IMR-90 (cell line): ENCODE results near the gene NPR2. TPM values are rescaled to one million over a fixed set of nuclear protein-coding genes. Genes with fewer than 3 reads are reported as not detected.

Experiments
- ATAC-seq: fragments of 200-7000 bp; cut with Tn5 transposase; 2 replicates; pipeline ENCODE4 v1.9.1; 2020; ENCODE audit warnings: low read depth, mild to moderate bottlenecking, moderate library complexity
- BruUV-seq: library from RNA; stranded (reverse); fragments of 400-500 nt; replicated peaks from 2 replicates; lab custom pipeline; 2021; lab: Mats Ljungman, UMichigan
- CTCF ChIA-PET: fragments of 300-600 bp; formaldehyde crosslinking; extraction: SDS; loops from one replicate; lab custom pipeline; 2021; ENCODE audit warnings: antibody characterized with exemption; lab: Yijun Ruan, JAX
- POLR2A ChIA-PET: fragments of 300-600 bp; sonication (Branson Sonifier 250); formaldehyde crosslinking; loops from one replicate; lab custom pipeline; 2022; ENCODE audit warnings: antibody characterized with exemption; ENCODE audit not compliant: unreplicated experiment; lab: Charles Lee
- DNase-seq: peaks from one replicate; pipeline ENCODE4 v3.0.0; 2013
- H2AFZ ChIP-seq: replicated peaks from 2 replicates; pipeline ENCODE3; 2013; ENCODE audit warnings: low read length, mild to moderate bottlenecking; ENCODE audit not compliant: poor library complexity
- H2AK5ac ChIP-seq: 2 replicates; pipeline ENCODE4 v1.6.1; 2013; ENCODE audit warnings: low read depth, low read length, inconsistent platforms
- H2AK9ac ChIP-seq: replicated peaks from 2 replicates; pipeline ENCODE3; 2013; ENCODE audit warnings: mild to moderate bottlenecking, low read depth, low read length, moderate library complexity; ENCODE audit not compliant: poor library complexity
- H2BK120ac ChIP-seq: 2 replicates; pipeline ENCODE4 v1.6.1; 2013; ENCODE audit warnings: low read depth, low read length, inconsistent platforms
- H2BK15ac ChIP-seq: 3 replicates; pipeline ENCODE4 v1.6.1; 2013; ENCODE audit warnings: low read depth, low read length, inconsistent platforms
- H2BK20ac ChIP-seq: 2 replicates; pipeline ENCODE4 v1.6.1; 2013; ENCODE audit warnings: low read depth, mild to moderate bottlenecking, inconsistent platforms, low read length, moderate library complexity
- H2BK5ac ChIP-seq: 2 replicates; pipeline ENCODE4 v1.6.1; 2013; ENCODE audit warnings: mild to moderate bottlenecking, low read depth, low read length, inconsistent platforms; ENCODE audit not compliant: poor library complexity, severe bottlenecking
- H3K14ac ChIP-seq: replicated peaks from 2 replicates; pipeline ENCODE4 v1.6.1; 2013; ENCODE audit warnings: low read depth, low read length, inconsistent platforms
- H3K18ac ChIP-seq: 2 replicates; pipeline ENCODE4 v1.6.1; 2013; ENCODE audit warnings: low read depth, low read length, control low read depth
- H3K23ac ChIP-seq: 2 replicates; pipeline ENCODE4 v1.6.1; 2013; ENCODE audit warnings: low read depth, low read length, inconsistent platforms
- H3K27ac ChIP-seq: 2 replicates; pipeline ENCODE4 v1.5.1; 2013; ENCODE audit warnings: mild to moderate bottlenecking, control low read depth, low read length; ENCODE audit not compliant: insufficient read depth
- H3K27me3 ChIP-seq: 2 replicates; pipeline ENCODE4 v1.6.1; 2013; ENCODE audit warnings: low read length; ENCODE audit not compliant: control insufficient read depth, insufficient read depth
- H3K36me3 ChIP-seq: 2 replicates; pipeline ENCODE4 v1.6.1; 2013; ENCODE audit warnings: low read length, mixed read lengths; ENCODE audit not compliant: control insufficient read depth, insufficient read depth
- H3K4ac ChIP-seq: 2 replicates; pipeline ENCODE4 v1.6.1; 2013; ENCODE audit warnings: low read depth, low read length, inconsistent platforms
- H3K4me1 ChIP-seq: 2 replicates; pipeline ENCODE4 v1.6.1; 2013; ENCODE audit warnings: low read length, mixed read lengths; ENCODE audit not compliant: control insufficient read depth, insufficient read depth
- H3K4me2 ChIP-seq: 2 replicates; pipeline ENCODE4 v1.6.1; 2013; ENCODE audit warnings: low read depth, mild to moderate bottlenecking, control low read depth, low read length, moderate library complexity
- H3K4me3 ChIP-seq: 2 replicates; pipeline ENCODE4 v1.5.1; 2013; ENCODE audit warnings: low read depth, mild to moderate bottlenecking, control low read depth, low read length, moderate library complexity; ENCODE audit not compliant: insufficient read depth
- H3K56ac ChIP-seq: 2 replicates; pipeline ENCODE4 v1.6.1; 2013; ENCODE audit warnings: low read length, inconsistent platforms; ENCODE audit not compliant: insufficient read depth; ENCODE audit errors: extremely low read depth
- H3K79me1 ChIP-seq, 2 experiments: 2 replicates each; pipeline ENCODE4 v1.6.1; 2013; ENCODE audit warnings: low read length in 2 of 2, inconsistent platforms in 1 of 2, low read depth in 1 of 2
- H3K9ac ChIP-seq: 2 replicates; pipeline ENCODE4 v1.6.1; 2013; ENCODE audit warnings: low read depth, low read length, control low read depth
- H3K9me1 ChIP-seq: 2 replicates; pipeline ENCODE4 v1.6.1; 2013; ENCODE audit warnings: low read length, inconsistent platforms; ENCODE audit not compliant: insufficient read depth
- H3K9me3 ChIP-seq: 2 replicates; pipeline ENCODE4 v1.6.1; 2013; ENCODE audit warnings: low read length; ENCODE audit not compliant: control insufficient read depth, insufficient read depth
- H4K20me1 ChIP-seq: 2 replicates; pipeline ENCODE4 v1.6.1; 2013; ENCODE audit warnings: low read length, inconsistent platforms; ENCODE audit not compliant: insufficient read depth
- H4K5ac ChIP-seq: 2 replicates; pipeline ENCODE4 v1.6.1; 2013; ENCODE audit warnings: mild to moderate bottlenecking, low read depth, low read length, control low read depth
- H4K8ac ChIP-seq, 2 experiments: 2 replicates each; pipeline ENCODE4 v1.6.1; 2013; ENCODE audit warnings: low read depth in 2 of 2, low read length in 2 of 2, control low read depth in 1 of 2, inconsistent platforms in 1 of 2
- H4K91ac ChIP-seq: 2 replicates; pipeline ENCODE4 v1.6.1; 2013; ENCODE audit warnings: low read depth, low read length, inconsistent platforms; ENCODE audit not compliant: insufficient read depth
- BHLHE40 ChIP-seq: fragments of 150-350 bp; IDR thresholded peaks from 2 replicates; pipeline ENCODE4 v1.6.1; 2016; ENCODE audit warnings: mild to moderate bottlenecking, low read depth, low read length
- CEBPB ChIP-seq: IDR thresholded peaks from 2 replicates; pipeline ENCODE4 v1.6.1; 2012; ENCODE audit warnings: low read depth, low read length, improper control_type of control experiment
- CHD1 ChIP-seq: IDR thresholded peaks from 2 replicates; pipeline ENCODE4 v1.6.1; 2012; ENCODE audit warnings: low read depth, low read length, improper control_type of control experiment
- CTCF ChIP-seq: conservative IDR thresholded peaks from 2 replicates; pipeline ENCODE4 v1.5.1; 2012; ENCODE audit warnings: mild to moderate bottlenecking, low read depth, low read length, improper control_type of control experiment
- ELK1 ChIP-seq: fragments of 150-350 bp; IDR thresholded peaks from 2 replicates; pipeline ENCODE4 v1.6.1; 2016; ENCODE audit warnings: low read depth, mild to moderate bottlenecking, low read length, moderate library complexity, borderline replicate concordance
- FOS ChIP-seq: fragments of 150-350 bp; IDR thresholded peaks from 2 replicates; pipeline ENCODE4 v1.6.1; 2016; ENCODE audit warnings: low read depth, low read length
- MAFK ChIP-seq: IDR thresholded peaks from 2 replicates; pipeline ENCODE4 v1.6.1; 2012; ENCODE audit warnings: low read depth, low read length, improper control_type of control experiment
- MAZ ChIP-seq: IDR thresholded peaks from 2 replicates; pipeline ENCODE4 v1.6.1; 2012; ENCODE audit warnings: low read depth, mild to moderate bottlenecking, low read length, improper control_type of control experiment, moderate library complexity, borderline replicate concordance
- MXI1 ChIP-seq: IDR thresholded peaks from 2 replicates; pipeline ENCODE4 v1.6.1; 2012; ENCODE audit warnings: low read depth, mild to moderate bottlenecking, low read length, moderate library complexity, borderline replicate concordance
- NFE2L2 ChIP-seq: fragments of 150-350 bp; IDR thresholded peaks from 2 replicates; pipeline ENCODE4 v1.6.1; 2016; ENCODE audit warnings: low read depth, mild to moderate bottlenecking, low read length
- POLR2A ChIP-seq: IDR thresholded peaks from 2 replicates; pipeline ENCODE4 v1.6.1; 2012; ENCODE audit warnings: mild to moderate bottlenecking, low read depth, low read length
- RCOR1 ChIP-seq: IDR thresholded peaks from 2 replicates; pipeline ENCODE4 v1.6.1; 2012; ENCODE audit warnings: mild to moderate bottlenecking, low read length, improper control_type of control experiment; ENCODE audit not compliant: insufficient replicate concordance
- RFX5 ChIP-seq: IDR thresholded peaks from 2 replicates; pipeline ENCODE4 v1.8.0; 2012; ENCODE audit warnings: low read depth, mild to moderate bottlenecking, low read length, moderate library complexity
- SMC3 ChIP-seq: fragments of 150-350 bp; IDR thresholded peaks from 2 replicates; pipeline ENCODE4 v1.6.1; 2016; ENCODE audit warnings: low read depth, mild to moderate bottlenecking, antibody characterized with exemption, low read length, moderate library complexity
- WGBS, 2 experiments: methylation state at CpG; one replicate each; pipeline versions ENCODE4 v1.1.5 to v1.1.7; 2013; ENCODE audit warnings: missing lambda C conversion rate in 2 of 2; ENCODE audit not compliant: insufficient read length in 1 of 2; ENCODE audit errors: extremely low coverage in 2 of 2; 5-methylcytosine and 5-hydroxymethylcytosine counted together
- dilution Hi-C: fragments of 300-500 bp; cut with HindIII; formaldehyde crosslinking; loops from one replicate; pipeline ENCODE4 v1.14.3; 2018; ENCODE audit warnings: low sequenced_read_pairs; ENCODE audit not compliant: unreplicated experiment
- in situ Hi-C: fragments of 300-500 bp; cut with MboI; formaldehyde crosslinking; loops from 3 replicates; pipeline ENCODE4 v1.14.3; 2019; ENCODE audit warnings: low sequenced_read_pairs, inconsistent platforms, mixed read lengths
- intact Hi-C: fragments of 100-400 bp; cut with micrococcal nuclease; formaldehyde crosslinking; loops from 2 replicates; pipeline ENCODE4 v1.10.0; 2022
- polyA plus RNA-seq, 3 experiments: library from polyadenylated mRNA; depleted of rRNA; stranded (reverse); fragments of >200 nt; gene quantifications; 2 replicates each; pipeline ENCODE4 v1.2.3, GENCODE V29; 2012; ENCODE audit warnings: low replicate concordance in 1 of 3
- total RNA-seq: library from RNA; depleted of rRNA; stranded (reverse); fragments of >200 nt; gene quantifications from 2 replicates; pipeline ENCODE4 v1.2.3, GENCODE V29; 2012

NPR2 gene
- total and polyA plus RNA-seq, 2 of the 4 experiments (the other 2 are of a cell fraction), result 5.2 to 35.7 TPM

GRCh38 chr9:35814841-35815543, 23.6 kb downstream of the NPR2 start, which contains the start of gene HINT2:
HINT2 (minus strand) TSS chr9:35815042; CDS start chr9:35814979, 63 bp downstream.
- Histone ChIP-seq H2AK5ac (peak within 1 kb of the TSS; percentile 54), H3K9me3 (no peaks in the 10 kb centered on the region), H3K4me3 (peak within 1 kb of the TSS; percentile 76), H2BK20ac (no peak within 1 kb of the TSS), H3K9ac (peak within 1 kb of the TSS; percentile 77), H4K8ac (peak within 1 kb of the TSS; percentile 33 to 89), H3K56ac (peak within 1 kb of the TSS; percentile 69; the same call in 1 of the 2 replicates), H3K27ac (peak within 1 kb of the TSS; percentile 83), H3K4me1 (no peaks in the 10 kb centered on the region; the same call in 1 of the 2 replicates), H3K79me1 (peaks cover 10 to 21% of the 10 kb centered on the region in 2 experiments; a peak in 3 of 4 replicates), H4K20me1 (peaks cover 5% of the 10 kb centered on the region), H3K14ac (0 out of 2 replicates have a peak within 1 kb of the TSS, but pooled peaks have one; percentile 34), H2AK9ac (peak within 1 kb of the TSS; percentile 85), H3K9me1 (peaks cover 6% of the 10 kb centered on the region; the same call in 1 of the 2 replicates), H3K36me3 (no peaks in the 10 kb centered on the region; the same call in 1 of the 2 replicates), H4K5ac (peak within 1 kb of the TSS; percentile 3), H4K91ac (peak within 1 kb of the TSS; percentile 51), H2BK120ac (peak within 1 kb of the TSS; percentile 16; the same call in 1 of the 2 replicates), H3K27me3 (peaks cover 6% of the 10 kb centered on the region; the same call in 1 of the 2 replicates), H2BK5ac (peak within 1 kb of the TSS; percentile 70), H3K4ac (peak within 1 kb of the TSS; percentile 83), H3K18ac (no peak within 1 kb of the TSS), H2AFZ (peak within 1 kb of the TSS; percentile 94), H2BK15ac (no peak within 1 kb of the TSS), H3K4me2 (peak within 1 kb of the TSS; percentile 91), H3K23ac (peak within 1 kb of the TSS; percentile 83)
- peak; percentile 94 for ATAC-seq
- peak; percentile 99 for DNase-seq
- intact Hi-C loops, result loop anchor here (10.0 kb wide), 1 partner anchor 160 kb away; the partner anchor contains the start of genes CCDC107, RMRP and SIT1
- ChIA-PET POLR2A (no interaction called here), CTCF (interaction anchor here (1.0 to 2.1 kb wide), 2 partner anchors 11 to 67 kb away, joined by 3 to 10 read pairs; no protein-coding TSS in a partner anchor)
- WGBS, 2 experiments, result 0% methylated on average over 20 of the region's 52 CpGs; no CpG with 5 or more reads in 1 of the 2 experiments
- BruUV-seq, result no TSS peak
- in situ Hi-C loops, result no loop called here
- dilution Hi-C loops, result no loop called here
- no peak for TF ChIP-seq MAFK
- no peak for TF ChIP-seq NFE2L2
- peak; percentile 63 for TF ChIP-seq RCOR1
- TF ChIP-seq ELK1, result no peak
- TF ChIP-seq BHLHE40, result 0 out of 2 replicates have a peak, but pooled peaks have one; percentile 9
- TF ChIP-seq CHD1, result no peak
- TF ChIP-seq FOS, result 0 out of 2 replicates have a peak, but pooled peaks have one; percentile 26
- TF ChIP-seq SMC3, result no peak
- no peak for TF ChIP-seq RFX5
- TF ChIP-seq MAZ, result peak; percentile 14; the same call in 1 of the 2 replicates
- TF ChIP-seq POLR2A, result peak; percentile 41; the same call in 1 of the 2 replicates
- TF ChIP-seq CTCF, result no peak
- TF ChIP-seq MXI1, result no peak
- no peak for TF ChIP-seq CEBPB
